Fibroblast of lung (primary cell): ENCODE data around the gene GHR. TPM values are rescaled to one million over a fixed set of nuclear protein-coding genes. Genes with fewer than 3 reads are reported as not detected.

Experiments
- DNase-seq, 2 donors: peaks; one replicate each; pipeline versions ENCODE4 v3.0.0 to v3.0.0-alpha.2; 2010; ENCODE audit warnings: low read depth in 2 of 2
- H2AFZ ChIP-seq: 2 replicates; pipeline ENCODE4 v1.5.1; 2012; ENCODE audit warnings: low read length, control low read depth, inconsistent platforms
- H3K27ac ChIP-seq: 2 replicates; pipeline ENCODE4 v1.5.1; 2011; ENCODE audit warnings: low read length, control low read depth; ENCODE audit not compliant: insufficient read depth
- H3K27me3 ChIP-seq: 2 replicates; pipeline ENCODE4 v1.5.1; 2011; ENCODE audit warnings: mild to moderate bottlenecking, low read length; ENCODE audit not compliant: control insufficient read depth, insufficient read depth
- H3K36me3 ChIP-seq: 2 replicates; pipeline ENCODE4 v1.5.1; 2011; ENCODE audit warnings: low read length; ENCODE audit not compliant: control insufficient read depth, insufficient read depth
- H3K4me1 ChIP-seq: 2 replicates; pipeline ENCODE4 v1.5.1; 2011; ENCODE audit warnings: low read length; ENCODE audit not compliant: control insufficient read depth, insufficient read depth; ENCODE audit errors: extremely low read depth
- H3K4me2 ChIP-seq: 2 replicates; pipeline ENCODE4 v1.5.1; 2011; ENCODE audit warnings: low read length, control low read depth; ENCODE audit not compliant: insufficient read depth; ENCODE audit errors: extremely low read depth
- H3K4me3 ChIP-seq, 4 experiments: fragments of 200-600 bp in 1 of 4; sonication (generic) in 1 of 4; replicated peaks in 1 of 4; 2 replicates each; pipeline ENCODE4 v1.5.1; 2011 to 2016; ENCODE audit warnings: low read length in 4 of 4, low read depth in 3 of 4, mild to moderate bottlenecking in 3 of 4, control low read depth in 2 of 4, inconsistent platforms in 1 of 4, mixed read lengths in 1 of 4; ENCODE audit not compliant: insufficient read depth in 1 of 4; ENCODE audit errors: control extremely low read depth in 1 of 4
- H3K79me2 ChIP-seq: 2 replicates; pipeline ENCODE4 v1.5.1; 2012; ENCODE audit warnings: mild to moderate bottlenecking, low read length, inconsistent platforms; ENCODE audit not compliant: control insufficient read depth, insufficient read depth
- H3K9ac ChIP-seq: 2 replicates; pipeline ENCODE4 v1.5.1; 2011; ENCODE audit warnings: mild to moderate bottlenecking, low read length, control low read depth; ENCODE audit not compliant: insufficient read depth
- H3K9me3 ChIP-seq: 2 replicates; pipeline ENCODE4 v1.5.1; 2012; ENCODE audit warnings: low read depth, low read length; ENCODE audit not compliant: control insufficient read depth, insufficient read depth
- H4K20me1 ChIP-seq: 2 replicates; pipeline ENCODE4 v1.5.1; 2011; ENCODE audit warnings: low read length; ENCODE audit not compliant: control insufficient read depth, insufficient read depth; ENCODE audit errors: extremely low read depth
- CTCF ChIP-seq, 2 donors: IDR thresholded peaks in 1 of 2; conservative IDR thresholded peaks in 1 of 2; 1 replicate in 1 of 2; 2 replicates in 1 of 2; pipeline ENCODE4 v1.5.1; 2011 to 2012; ENCODE audit warnings: low read length in 2 of 2, control low read depth in 1 of 2, inconsistent platforms in 1 of 2, low read depth in 1 of 2, mild to moderate bottlenecking in 1 of 2
- EZH2 ChIP-seq: IDR thresholded peaks from 2 replicates; pipeline ENCODE4 v1.5.1; 2012; ENCODE audit warnings: low read length, control low read depth, mild to moderate bottlenecking; ENCODE audit errors: missing control alignments
- polyA plus RNA-seq, 2 donors: library from polyadenylated mRNA; depleted of rRNA in 1 of 2; stranded (reverse) in 1 of 2; unstranded in 1 of 2; fragments of >200 nt; gene quantifications; 2 replicates each; pipeline ENCODE4 v1.2.1, GENCODE V29; 2011 to 2012; ENCODE audit warnings: missing spikeins in 1 of 2
- total RNA-seq: library from RNA; depleted of rRNA; stranded (reverse); fragments of >200 nt; gene quantifications from 2 replicates; pipeline ENCODE4 v1.2.1, GENCODE V29; 2014

Gene GHR
- total and polyA plus RNA-seq, 2 donors (not counting 1 experiment from before 2014, with no cell fraction given) = 2.3 to 2.4 TPM

- H3K9me3 ChIP-seq = no peaks in the 10 kb centered on the region
- no peaks in the 10 kb centered on the region for H3K36me3 ChIP-seq
- no peak overlapping the region for H3K9ac ChIP-seq
- TF ChIP-seq EZH2 (no peak), CTCF (conservative IDR thresholded peaks at IDR 0.05 in 1 of 2, IDR thresholded peaks at IDR 0.05 in 1 of 2; ENCODE audit: low read depth in 1 of 2, low read length in 2 of 2) (no peak)
- no peak overlapping the region for H3K4me3 ChIP-seq
- no peaks in the 10 kb centered on the region for H3K79me2 ChIP-seq
- no peaks in the 10 kb centered on the region for H3K4me1 ChIP-seq
- H4K20me1 ChIP-seq = no peaks in the 10 kb centered on the region
- no peak overlapping the region for H3K27ac ChIP-seq
- H2AFZ ChIP-seq = no peak overlapping the region
- H3K4me2 ChIP-seq = no peak overlapping the region
- no peak for DNase-seq
- H3K27me3 ChIP-seq = no peaks in the 10 kb centered on the region
Measured at GRCh38 chr5:42404366-42404765, 18.9 kb upstream of the GHR start.

GRCh38 chr5:42419294-42419693 is 3.9 kb upstream of the GHR start:
- TF ChIP-seq CTCF (conservative IDR thresholded peaks at IDR 0.05 in 1 of 2, IDR thresholded peaks at IDR 0.05 in 1 of 2; ENCODE audit: low read depth in 1 of 2, low read length in 2 of 2) (no peak), EZH2 (no peak)
- no peak for DNase-seq
- no peaks in the 10 kb centered on the region for H3K4me1 ChIP-seq
- H3K27ac ChIP-seq = no peak overlapping the region
- H3K4me3 ChIP-seq = no peak overlapping the region
- H2AFZ ChIP-seq = no peak overlapping the region
- no peak overlapping the region for H3K4me2 ChIP-seq
- no peak overlapping the region for H3K9ac ChIP-seq
- H3K9me3 ChIP-seq = no peaks in the 10 kb centered on the region
- no peaks in the 10 kb centered on the region for H3K27me3 ChIP-seq
- H3K79me2 ChIP-seq = no peaks in the 10 kb centered on the region
- no peaks in the 10 kb centered on the region for H4K20me1 ChIP-seq
- H3K36me3 ChIP-seq = no peaks in the 10 kb centered on the region

- no peaks in the 10 kb centered on the region for H3K27me3 ChIP-seq
- DNase-seq = no peak
- peak overlapping the region; percentile 97 for H2AFZ ChIP-seq
- H3K36me3 ChIP-seq = no peaks in the 10 kb centered on the region
- no peaks in the 10 kb centered on the region for H4K20me1 ChIP-seq
- H3K9ac ChIP-seq = no peak overlapping the region
- TF ChIP-seq EZH2 (no peak), CTCF (conservative IDR thresholded peaks at IDR 0.05 in 1 of 2, IDR thresholded peaks at IDR 0.05 in 1 of 2; ENCODE audit: low read depth in 1 of 2, low read length in 2 of 2) (no peak)
- H3K4me2 ChIP-seq = peak overlapping the region; percentile 98
- no peak overlapping the region for H3K27ac ChIP-seq
- H3K4me1 ChIP-seq = no peaks in the 10 kb centered on the region
- no peaks in the 10 kb centered on the region for H3K79me2 ChIP-seq
- H3K4me3 ChIP-seq = peak overlapping the region; percentile 56 to 66 (median 60)
- no peaks in the 10 kb centered on the region for H3K9me3 ChIP-seq
Measured at GRCh38 chr5:42422656-42423280, 471 bp upstream of the GHR start.
